ENCODE measurements around the gene CHMP4B. TPM values are rescaled to one million over a fixed set of nuclear protein-coding genes. Genes with fewer than 3 reads are reported as not detected.

CHMP4B gene
- total and polyA plus RNA-seq, 3 donors from 2014 or later = 98.3 to 114 (median 102) TPM

- no peak for TF ChIP-seq CTCF (IDR thresholded peaks at IDR 0.05)
- TF ChIP-seq POLR2A (IDR thresholded peaks at IDR 0.05) = no peak
- Histone ChIP-seq H3K27ac (no peak overlapping the region), H3K36me3 (ENCODE audit: low read depth, missing control alignments) (no peaks in the 10 kb centered on the region), H3K9me3 (no peaks in the 10 kb centered on the region), H3K27me3 (no peaks in the 10 kb centered on the region), H3K4me3 (no peak overlapping the region), H3K4me1 (no peaks in the 10 kb centered on the region)
- intact Hi-C loops (cut with DNase I; ENCODE audit: low total_unique reads) = no loop called here
- 93 to 94% methylated on average over 9 to 12 of the region's 12 CpGs for WGBS, 2 donors
- no peak for DNase-seq
Measured at GRCh38 chr20:33788351-33789049, 22.6 kb upstream of the CHMP4B start.

GRCh38 chr20:33789109-33789857 lies 21.9 kb upstream of the CHMP4B start:
- H3K4me1 ChIP-seq = no peaks in the 10 kb centered on the region
- no peak overlapping the region for H3K27ac ChIP-seq
- H3K36me3 ChIP-seq (ENCODE audit: low read depth, missing control alignments) = no peaks in the 10 kb centered on the region
- no peak for DNase-seq
- TF ChIP-seq POLR2A (IDR thresholded peaks at IDR 0.05) (no peak), CTCF (IDR thresholded peaks at IDR 0.05) (no peak)
- intact Hi-C loops (cut with DNase I; ENCODE audit: low total_unique reads) = no loop called here
- no peak overlapping the region for H3K4me3 ChIP-seq
- H3K9me3 ChIP-seq = no peaks in the 10 kb centered on the region
- H3K27me3 ChIP-seq = no peaks in the 10 kb centered on the region
- 80 to 90% methylated on average over 8 to 11 of the region's 11 CpGs for WGBS, 2 donors

- no peak overlapping the region for H3K27ac ChIP-seq
- no peak overlapping the region for H3K4me3 ChIP-seq
- intact Hi-C loops (cut with DNase I; ENCODE audit: low total_unique reads) = no loop called here
- no peaks in the 10 kb centered on the region for H3K27me3 ChIP-seq
- whole genome bisulfite sequencing, 2 donors = 82 to 87% methylated on average over 5 of the region's 5 CpGs
- no peaks in the 10 kb centered on the region for H3K4me1 ChIP-seq
- DNase-seq = no peak
- TF ChIP-seq POLR2A (IDR thresholded peaks at IDR 0.05) = no peak
- TF ChIP-seq CTCF (IDR thresholded peaks at IDR 0.05) = no peak
- no peaks in the 10 kb centered on the region for H3K36me3 ChIP-seq (ENCODE audit: low read depth, missing control alignments)
- no peaks in the 10 kb centered on the region for H3K9me3 ChIP-seq
Measured at GRCh38 chr20:33789858-33790182, 21.3 kb upstream of the CHMP4B start.

GRCh38 chr20:33790566-33790965 lies 20.6 kb upstream of the CHMP4B start:
- Histone ChIP-seq H3K4me3 (no peak overlapping the region), H3K27me3 (no peaks in the 10 kb centered on the region), H3K4me1 (no peaks in the 10 kb centered on the region), H3K9me3 (no peaks in the 10 kb centered on the region), H3K36me3 (ENCODE audit: low read depth, missing control alignments) (no peaks in the 10 kb centered on the region), H3K27ac (no peak overlapping the region)
- no peak for TF ChIP-seq CTCF (IDR thresholded peaks at IDR 0.05)
- TF ChIP-seq POLR2A (IDR thresholded peaks at IDR 0.05) = no peak
- intact Hi-C loops (cut with DNase I; ENCODE audit: low total_unique reads) = no loop called here
- no peak for DNase-seq
- 82 to 83% methylated on average over 11 of the region's 11 CpGs for WGBS, 2 donors
